AG04449 (cell line): ENCODE data around the gene PRRG4.
A peak's percentile ranks its signal among the peaks of the same experiment; 100 is the strongest.

Experiments
- CTCF ChIA-PET: fragments of 350-600 bp; formaldehyde crosslinking; extraction: SDS; loops from one replicate; lab custom pipeline; 2021; ENCODE audit warnings: antibody characterized with exemption; lab: Yijun Ruan, JAX
- POLR2A ChIA-PET: fragments of 400-600, 350-600 bp; formaldehyde crosslinking; extraction: SDS; loops from one replicate; lab custom pipeline; 2020; ENCODE audit warnings: antibody characterized with exemption, inconsistent platforms; lab: Yijun Ruan, JAX
- DNase-seq: peaks from one replicate; pipeline ENCODE4 v3.0.0-alpha.2; 2010; ENCODE audit warnings: low read depth, low spot score
- H3K4me3 ChIP-seq: 2 replicates; pipeline ENCODE4 v1.5.1; 2011; ENCODE audit warnings: low read depth, mild to moderate bottlenecking, control low read depth, low read length
- CTCF ChIP-seq: IDR thresholded peaks from one replicate; pipeline ENCODE4 v1.5.1; 2011; ENCODE audit warnings: mild to moderate bottlenecking, moderate library complexity, low read length, control low read depth, inconsistent platforms; ENCODE audit not compliant: insufficient read depth; ENCODE audit errors: missing control alignments

The PRRG4 gene

GRCh38 chr11:32826113-32826512 lies 3.6 kb upstream of the PRRG4 start:
- ChIA-PET POLR2A (no interaction called here), CTCF (no interaction called here)
- DNase-seq = no peak
- H3K4me3 ChIP-seq = no peak overlapping the region
- TF ChIP-seq CTCF = no peak

- ChIA-PET CTCF (no interaction called here), POLR2A (no interaction called here)
- H3K4me3 ChIP-seq = no peak overlapping the region
- DNase-seq = no peak
- no peak for TF ChIP-seq CTCF
Observed at GRCh38 chr11:32827276-32827675, 2.5 kb upstream of the PRRG4 start.

- ChIA-PET POLR2A (no interaction called here), CTCF (no interaction called here)
- TF ChIP-seq CTCF = no peak
- H3K4me3 ChIP-seq = peak overlapping the region; percentile 55
- no peak for DNase-seq
Observed at GRCh38 chr11:32829157-32829679, 509 bp upstream of the PRRG4 start.

- DNase-seq = no peak
- POLR2A ChIA-PET = no interaction called here
- CTCF ChIA-PET = no interaction called here
- H3K4me3 ChIP-seq = no peak overlapping the region; the same call in 1 of the 2 replicates
- TF ChIP-seq CTCF = no peak
Observed at GRCh38 chr11:32830413-32830738, 649 bp downstream of the PRRG4 start.

GRCh38 chr11:32830796-32831195 lies 1.1 kb downstream of the PRRG4 start:
- CTCF ChIA-PET = interaction anchor here (1.3 kb wide), 1 partner anchor 22 kb away, joined by 3 read pairs; no protein-coding TSS in a partner anchor
- POLR2A ChIA-PET = no interaction called here
- no peak for DNase-seq

GRCh38 chr11:32831221-32831620 lies 1.5 kb downstream of the PRRG4 start:
- ChIA-PET CTCF (interaction anchor here (1.3 kb wide), 1 partner anchor 22 kb away, joined by 3 read pairs; no protein-coding TSS in a partner anchor), POLR2A (no interaction called here)
- no peak for TF ChIP-seq CTCF
- DNase-seq = no peak
- H3K4me3 ChIP-seq = no peak overlapping the region

More at GRCh38 chr11:32830796-32831195, 1.1 kb downstream of the PRRG4 start:
- no peak overlapping the region for H3K4me3 ChIP-seq
- no peak for TF ChIP-seq CTCF
